ENCODE data around the gene SH3PXD2B. TPM values are rescaled to one million over a fixed set of nuclear protein-coding genes. Genes with fewer than 3 reads are reported as not detected.

SH3PXD2B gene
- total and polyA plus RNA-seq, 2 of the 13 experiments (the other 11 are each of a cell fraction or from before 2014, with no cell fraction given), result 3.4 to 4.6 TPM

- H4K20me1 ChIP-seq (ENCODE audit: insufficient read depth, low read length), result no peaks in the 10 kb centered on the region
- H3K4me1 ChIP-seq (ENCODE audit: insufficient read depth, low read length), result no peaks in the 10 kb centered on the region
- no peak overlapping the region for H3K9ac ChIP-seq (ENCODE audit: insufficient read depth, low read depth, low read length)
- no peak overlapping the region for H3K4me2 ChIP-seq (ENCODE audit: low read depth, low read length)
- in situ Hi-C loops (cut with HindIII; ENCODE audit: extremely low pct_ligation_motif_present, low pct_unique_long_range_greater_than_20kb) (no loop called here), intact Hi-C loops (cut with micrococcal nuclease; ENCODE audit: unreplicated experiment) (no loop called here)
- no peak for DNase-seq (ENCODE audit: low spot score)
- H3K27ac ChIP-seq (ENCODE audit: extremely low read length, insufficient read depth, low read length), result no peak overlapping the region
- ChIA-PET CTCF (ENCODE audit: low intra/inter-chr PET ratio, low total read pairs) (no interaction called here), POLR2A (no interaction called here)
- peak; percentile 58 for TF ChIP-seq ZNF629 (CRISPR knock-in tag; conservative IDR thresholded peaks at IDR 0.05)
- TF ChIP-seq IRF1 (CRISPR knock-in tag; IDR thresholded peaks at IDR 0.05; ENCODE audit: low read depth), result no peak
- H2AFZ ChIP-seq (ENCODE audit: low read length), result no peak overlapping the region
- peaks cover 0 to 4% of the 10 kb centered on the region in 2 experiments; a peak in 2 of 5 replicates for H3K36me3 ChIP-seq (replicated peaks in 1 of 2; ENCODE audit: control insufficient read depth in 1 of 2, insufficient read depth in 2 of 2, low read length in 2 of 2)
- FAIRE-seq, result no peak
- no TSS peak for BruUV-seq (replicated peaks)
- H3K79me2 ChIP-seq (ENCODE audit: insufficient read depth, low read length), result no peaks in the 10 kb centered on the region
- no peaks in the 10 kb centered on the region for H3K9me3 ChIP-seq (ENCODE audit: low read length)
- no peak for ATAC-seq
- H3K27me3 ChIP-seq (ENCODE audit: control insufficient read depth in 1 of 2, insufficient read depth in 2 of 2, low read length in 2 of 2), result no peaks in the 10 kb centered on the region
- no peak overlapping the region for H3K4me3 ChIP-seq (replicated peaks in 1 of 3; ENCODE audit: insufficient read depth in 1 of 3, low read depth in 2 of 3, low read length in 3 of 3)
- 83% methylated on average over 7 of the region's 9 CpGs for WGBS (ENCODE audit: low lambda C conversion rate)
Measured at GRCh38 chr5:172405226-172406107, 48.9 kb downstream of the SH3PXD2B start.

- Histone ChIP-seq H3K9me3 (ENCODE audit: low read length) (no peaks in the 10 kb centered on the region), H3K9ac (ENCODE audit: insufficient read depth, low read depth, low read length) (no peak overlapping the region), H3K4me2 (ENCODE audit: low read depth, low read length) (no peak overlapping the region), H3K27ac (ENCODE audit: extremely low read length, insufficient read depth, low read length) (no peak overlapping the region), H3K79me2 (ENCODE audit: insufficient read depth, low read length) (no peaks in the 10 kb centered on the region), H2AFZ (ENCODE audit: low read length) (no peak overlapping the region), H3K36me3 (replicated peaks in 1 of 2; ENCODE audit: control insufficient read depth in 1 of 2, insufficient read depth in 2 of 2, low read length in 2 of 2) (peaks cover 0 to 4% of the 10 kb centered on the region in 2 experiments; a peak in 2 of 5 replicates), H3K27me3 (ENCODE audit: control insufficient read depth in 1 of 2, insufficient read depth in 2 of 2, low read length in 2 of 2) (no peaks in the 10 kb centered on the region), H4K20me1 (ENCODE audit: insufficient read depth, low read length) (no peaks in the 10 kb centered on the region), H3K4me1 (ENCODE audit: insufficient read depth, low read length) (no peaks in the 10 kb centered on the region), H3K4me3 (replicated peaks in 1 of 3; ENCODE audit: insufficient read depth in 1 of 3, low read depth in 2 of 3, low read length in 3 of 3) (no peak overlapping the region)
- intact Hi-C loops (cut with micrococcal nuclease; ENCODE audit: unreplicated experiment), result no loop called here
- ATAC-seq (no peak), FAIRE-seq (no peak), DNase-seq (ENCODE audit: low spot score) (no peak)
- WGBS (ENCODE audit: low lambda C conversion rate), result 98% methylated on average over 4 of the region's 4 CpGs
- ChIA-PET POLR2A (no interaction called here), CTCF (ENCODE audit: low intra/inter-chr PET ratio, low total read pairs) (no interaction called here)
- no TSS peak for BruUV-seq (replicated peaks)
- in situ Hi-C loops (cut with HindIII; ENCODE audit: extremely low pct_ligation_motif_present, low pct_unique_long_range_greater_than_20kb), result no loop called here
- TF ChIP-seq ZNF629 (CRISPR knock-in tag; conservative IDR thresholded peaks at IDR 0.05) (peak; percentile 92), MLXIP (CRISPR knock-in tag; IDR thresholded peaks at IDR 0.05; ENCODE audit: borderline replicate concordance) (no peak), ZMYM3 (CRISPR knock-in tag; IDR thresholded peaks at IDR 0.05) (0 out of 2 replicates have a peak, but pooled peaks have one; percentile 24)
Measured at GRCh38 chr5:172404746-172405145, 49.6 kb downstream of the SH3PXD2B start.
